Activated T-helper 1 cell treated with anti-CD3 and anti-CD28 coated beads, Interleukin-12 subunit alpha, Interleukin-12 subunit beta, Interleukin-2, Interleukin-4 antibody, amounts not matched to agents 30 ng/mL and 10 ng/mL and 1 ng/mL, durations not matched to agents 14 hours and 24 hours and 36 hours (primary cell): ENCODE data around the gene NRXN3. TPM values are rescaled to one million over a fixed set of nuclear protein-coding genes. Genes with fewer than 3 reads are reported as not detected.

ENCODE experiments used
- DNase-seq: peaks from one replicate; pipeline ENCODE4 v3.0.0; 2021; ENCODE audit warnings: low spot score
- H3K27ac Mint-ChIP-seq: one replicate; pipeline ENCODE4 v1.8.0; 2021; ENCODE audit warnings: mild to moderate bottlenecking, mixed read lengths
- H3K27me3 Mint-ChIP-seq: one replicate; pipeline ENCODE4 v1.8.0; 2022; ENCODE audit warnings: mild to moderate bottlenecking, moderate library complexity, mixed read lengths; ENCODE audit not compliant: insufficient read depth
- H3K36me3 Mint-ChIP-seq: one replicate; pipeline ENCODE4 v1.8.0; 2021; ENCODE audit warnings: low read depth, mixed read lengths
- H3K4me1 Mint-ChIP-seq: one replicate; pipeline ENCODE4 v1.8.0; 2021; ENCODE audit warnings: low read depth, mixed read lengths
- H3K4me3 Mint-ChIP-seq: one replicate; pipeline ENCODE4 v1.8.0; 2021; ENCODE audit warnings: mild to moderate bottlenecking, moderate library complexity, mixed read lengths
- H3K9me3 Mint-ChIP-seq: one replicate; pipeline ENCODE4 v1.8.0; 2021; ENCODE audit warnings: mixed read lengths
- intact Hi-C: fragments of 100-400 bp; cut with micrococcal nuclease; formaldehyde crosslinking; loops from one replicate; pipeline ENCODE4 v1.15.1; 2024
- total RNA-seq: library from RNA; stranded (reverse); gene quantifications from 2 replicates; pipeline ENCODE4 v1.2.3, GENCODE V29; 2022

NRXN3 gene
- total RNA-seq, 1 donor from 2014 or later, result not detected

GRCh38 chr14:79598339-79598738 is 1428.2 kb downstream of the NRXN3 start:
- Mint-ChIP-seq H3K4me1 (no peaks in the 10 kb centered on the region), H3K4me3 (no peak overlapping the region), H3K36me3 (no peaks in the 10 kb centered on the region)

GRCh38 chr14:79599239-79599638 is 1429.1 kb downstream of the NRXN3 start:
- H3K4me3 Mint-ChIP-seq, result no peak overlapping the region

More at GRCh38 chr14:79598339-79598738, 1428.2 kb downstream of the NRXN3 start:
- intact Hi-C loops, result no loop called here
- Mint-ChIP-seq H3K27ac (no peak overlapping the region), H3K9me3 (no peaks in the 10 kb centered on the region), H3K27me3 (no peaks in the 10 kb centered on the region)
- no peak for DNase-seq

GRCh38 chr14:79600406-79600805 is 1430.2 kb downstream of the NRXN3 start:
- no peaks in the 10 kb centered on the region for H3K27me3 Mint-ChIP-seq
- H3K4me1 Mint-ChIP-seq, result no peaks in the 10 kb centered on the region
- DNase-seq, result no peak
- no peaks in the 10 kb centered on the region for H3K9me3 Mint-ChIP-seq
- H3K4me3 Mint-ChIP-seq, result no peak overlapping the region
- no peaks in the 10 kb centered on the region for H3K36me3 Mint-ChIP-seq
- intact Hi-C loops, result no loop called here
- no peak overlapping the region for H3K27ac Mint-ChIP-seq

More at GRCh38 chr14:79599239-79599638, 1429.1 kb downstream of the NRXN3 start:
- Mint-ChIP-seq H3K36me3 (no peaks in the 10 kb centered on the region), H3K27ac (no peak overlapping the region), H3K9me3 (no peaks in the 10 kb centered on the region), H3K27me3 (no peaks in the 10 kb centered on the region), H3K4me1 (no peaks in the 10 kb centered on the region)
- DNase-seq, result no peak
- intact Hi-C loops, result no loop called here

- Mint-ChIP-seq H3K9me3 (no peaks in the 10 kb centered on the region), H3K36me3 (no peaks in the 10 kb centered on the region), H3K4me1 (no peaks in the 10 kb centered on the region), H3K27me3 (no peaks in the 10 kb centered on the region), H3K27ac (no peak overlapping the region), H3K4me3 (no peak overlapping the region)
- intact Hi-C loops, result no loop called here
- DNase-seq, result no peak
Observed at GRCh38 chr14:79601579-79601978, 1431.4 kb downstream of the NRXN3 start.

- no peaks in the 10 kb centered on the region for H3K4me1 Mint-ChIP-seq
Observed at GRCh38 chr14:79602045-79602444, 1431.9 kb downstream of the NRXN3 start.

GRCh38 chr14:79602742-79603141 is 1432.6 kb downstream of the NRXN3 start:
- Mint-ChIP-seq H3K4me3 (no peak overlapping the region), H3K4me1 (no peaks in the 10 kb centered on the region), H3K36me3 (no peaks in the 10 kb centered on the region), H3K27me3 (no peaks in the 10 kb centered on the region), H3K27ac (no peak overlapping the region), H3K9me3 (no peaks in the 10 kb centered on the region)
- intact Hi-C loops, result no loop called here
- DNase-seq, result no peak

More at GRCh38 chr14:79602045-79602444, 1431.9 kb downstream of the NRXN3 start:
- Mint-ChIP-seq H3K27ac (no peak overlapping the region), H3K9me3 (no peaks in the 10 kb centered on the region), H3K4me3 (no peak overlapping the region), H3K27me3 (no peaks in the 10 kb centered on the region), H3K36me3 (no peaks in the 10 kb centered on the region)
- intact Hi-C loops, result no loop called here
- DNase-seq, result no peak

GRCh38 chr14:79605849-79606248 is 1435.7 kb downstream of the NRXN3 start:
- intact Hi-C loops, result no loop called here
- Mint-ChIP-seq H3K4me1 (no peaks in the 10 kb centered on the region), H3K4me3 (no peak overlapping the region), H3K36me3 (no peaks in the 10 kb centered on the region), H3K9me3 (no peaks in the 10 kb centered on the region), H3K27me3 (peaks cover 2% of the 10 kb centered on the region), H3K27ac (no peak overlapping the region)
- DNase-seq, result no peak

- Mint-ChIP-seq H3K27me3 (peaks cover 2% of the 10 kb centered on the region), H3K36me3 (no peaks in the 10 kb centered on the region), H3K4me1 (no peaks in the 10 kb centered on the region), H3K4me3 (no peak overlapping the region), H3K27ac (no peak overlapping the region), H3K9me3 (no peaks in the 10 kb centered on the region)
- DNase-seq, result no peak
- intact Hi-C loops, result no loop called here
Observed at GRCh38 chr14:79608446-79608845, 1438.3 kb downstream of the NRXN3 start.

- Mint-ChIP-seq H3K36me3 (no peaks in the 10 kb centered on the region), H3K9me3 (peaks cover 16% of the 10 kb centered on the region), H3K27ac (no peak overlapping the region), H3K4me3 (no peak overlapping the region), H3K4me1 (no peaks in the 10 kb centered on the region), H3K27me3 (peaks cover 2% of the 10 kb centered on the region)
- no peak for DNase-seq
- intact Hi-C loops, result no loop called here
Observed at GRCh38 chr14:79613625-79614024, 1443.5 kb downstream of the NRXN3 start.

GRCh38 chr14:79614448-79614847 is 1444.3 kb downstream of the NRXN3 start:
- intact Hi-C loops, result no loop called here
- H3K27me3 Mint-ChIP-seq, result peaks cover 2% of the 10 kb centered on the region

GRCh38 chr14:79627058-79627457 is 1456.9 kb downstream of the NRXN3 start:
- no peak overlapping the region for H3K4me3 Mint-ChIP-seq
- no peaks in the 10 kb centered on the region for H3K27me3 Mint-ChIP-seq
- no peak for DNase-seq
- H3K27ac Mint-ChIP-seq, result no peak overlapping the region
- intact Hi-C loops, result no loop called here
- H3K4me1 Mint-ChIP-seq, result no peaks in the 10 kb centered on the region
- H3K36me3 Mint-ChIP-seq, result no peaks in the 10 kb centered on the region
- H3K9me3 Mint-ChIP-seq, result peaks cover 20% of the 10 kb centered on the region

More at GRCh38 chr14:79614448-79614847, 1444.3 kb downstream of the NRXN3 start:
- Mint-ChIP-seq H3K4me1 (no peaks in the 10 kb centered on the region), H3K4me3 (no peak overlapping the region), H3K9me3 (peaks cover 16% of the 10 kb centered on the region), H3K27ac (no peak overlapping the region), H3K36me3 (no peaks in the 10 kb centered on the region)
- no peak for DNase-seq

GRCh38 chr14:79629411-79630287 is 1459.5 kb downstream of the NRXN3 start:
- Mint-ChIP-seq H3K36me3 (no peaks in the 10 kb centered on the region), H3K27me3 (no peaks in the 10 kb centered on the region), H3K9me3 (peaks cover 25% of the 10 kb centered on the region), H3K4me3 (no peak overlapping the region), H3K27ac (no peak overlapping the region), H3K4me1 (no peaks in the 10 kb centered on the region)
- intact Hi-C loops, result no loop called here
- no peak for DNase-seq

GRCh38 chr14:79630288-79630960 is 1460.3 kb downstream of the NRXN3 start:
- no peak overlapping the region for H3K27ac Mint-ChIP-seq
- no peaks in the 10 kb centered on the region for H3K4me1 Mint-ChIP-seq
- no peaks in the 10 kb centered on the region for H3K27me3 Mint-ChIP-seq
- H3K4me3 Mint-ChIP-seq, result no peak overlapping the region
- H3K36me3 Mint-ChIP-seq, result no peaks in the 10 kb centered on the region
- no peak for DNase-seq
- intact Hi-C loops, result no loop called here
- H3K9me3 Mint-ChIP-seq, result peaks cover 29% of the 10 kb centered on the region
